HEK293T (cell line): Measurements from ENCODE around the gene GPR141.

Experiments
- CTCF ChIA-PET: fragments of 350-600 bp; formaldehyde crosslinking; extraction: SDS; loops from one replicate; lab custom pipeline; 2021; ENCODE audit warnings: antibody characterized with exemption, inconsistent platforms; lab: Yijun Ruan, JAX
- POLR2A ChIA-PET: fragments of 350-600 bp; formaldehyde crosslinking; extraction: SDS; loops from one replicate; lab custom pipeline; 2020; ENCODE audit warnings: antibody characterized with exemption, inconsistent platforms; lab: Yijun Ruan, JAX
- DNase-seq: peaks from one replicate; pipeline ENCODE4 v3.0.0; 2012; ENCODE audit warnings: mixed read lengths; ENCODE audit errors: extremely low spot score
- BHLHE40 ChIP-seq: fragments of 450-650 bp; IDR thresholded peaks from 2 replicates; pipeline ENCODE4 v1.6.1; 2016; ENCODE audit warnings: mild to moderate bottlenecking, moderate library complexity, borderline replicate concordance
- CTBP1 ChIP-seq: fragments of 450-650 bp; IDR thresholded peaks from 2 replicates; pipeline ENCODE4 v1.6.1; 2016; ENCODE audit warnings: borderline replicate concordance
- ELF4 ChIP-seq: fragments of 450-650 bp; IDR thresholded peaks from 2 replicates; pipeline ENCODE4 v1.6.1; 2017; ENCODE audit warnings: antibody characterized with exemption
- FOXA1 ChIP-seq: fragments of 450-650 bp; IDR thresholded peaks from 2 replicates; pipeline ENCODE4 v1.6.1; 2016; ENCODE audit warnings: mild to moderate bottlenecking
- FOXK2 ChIP-seq: fragments of 450-650 bp; IDR thresholded peaks from 2 replicates; pipeline ENCODE4 v1.6.1; 2016; ENCODE audit warnings: mild to moderate bottlenecking
- FOXM1 ChIP-seq: fragments of 450-650 bp; IDR thresholded peaks from 2 replicates; pipeline ENCODE4 v1.6.1; 2017; ENCODE audit warnings: mild to moderate bottlenecking, borderline replicate concordance
- HDGF ChIP-seq: fragments of 450-650 bp; IDR thresholded peaks from 2 replicates; pipeline ENCODE4 v1.6.1; 2017; ENCODE audit warnings: antibody characterized with exemption, borderline replicate concordance
- L3MBTL2 ChIP-seq: fragments of 450-650 bp; conservative IDR thresholded peaks from 2 replicates; pipeline ENCODE4 v1.6.1; 2016; ENCODE audit warnings: mild to moderate bottlenecking
- LEF1 ChIP-seq: fragments of 450-650 bp; IDR thresholded peaks from 2 replicates; pipeline ENCODE4 v1.6.1; 2017; ENCODE audit warnings: mild to moderate bottlenecking, borderline replicate concordance
- NFRKB ChIP-seq: fragments of 450-650 bp; IDR thresholded peaks from 2 replicates; pipeline ENCODE4 v1.6.1; 2016; ENCODE audit warnings: mild to moderate bottlenecking, moderate library complexity
- SP1 ChIP-seq: fragments of 450-650 bp; IDR thresholded peaks from 2 replicates; pipeline ENCODE4 v1.6.1; 2017
- SUZ12 ChIP-seq: fragments of 450-650 bp; IDR thresholded peaks from 2 replicates; pipeline ENCODE4 v1.6.1; 2016; ENCODE audit warnings: mild to moderate bottlenecking
- TARDBP ChIP-seq: fragments of 450-650 bp; IDR thresholded peaks from 2 replicates; pipeline ENCODE4 v1.6.1; 2016
- TF ChIP-seq, protein P1 (sequence below): fragments of 450-650 bp; IDR thresholded peaks from 2 replicates; pipeline ENCODE4 v1.6.1; 2016

Gene GPR141

GRCh38 chr7:37781156-37781555 lies 97.6 kb downstream of the GPR141 start:
- CTCF ChIA-PET: interaction anchor here (0.7 kb wide), 1 partner anchor 49 kb away, joined by 3 read pairs; no protein-coding TSS in a partner anchor
- DNase-seq: no peak
- POLR2A ChIA-PET: no interaction called here
- no peak for TF ChIP-seq L3MBTL2
- no peak for TF ChIP-seq NFRKB
- no peak for TF ChIP-seq BHLHE40
- TF ChIP-seq ELF4: no peak
- no peak for TF ChIP-seq TARDBP
- TF ChIP-seq, protein P1, sequence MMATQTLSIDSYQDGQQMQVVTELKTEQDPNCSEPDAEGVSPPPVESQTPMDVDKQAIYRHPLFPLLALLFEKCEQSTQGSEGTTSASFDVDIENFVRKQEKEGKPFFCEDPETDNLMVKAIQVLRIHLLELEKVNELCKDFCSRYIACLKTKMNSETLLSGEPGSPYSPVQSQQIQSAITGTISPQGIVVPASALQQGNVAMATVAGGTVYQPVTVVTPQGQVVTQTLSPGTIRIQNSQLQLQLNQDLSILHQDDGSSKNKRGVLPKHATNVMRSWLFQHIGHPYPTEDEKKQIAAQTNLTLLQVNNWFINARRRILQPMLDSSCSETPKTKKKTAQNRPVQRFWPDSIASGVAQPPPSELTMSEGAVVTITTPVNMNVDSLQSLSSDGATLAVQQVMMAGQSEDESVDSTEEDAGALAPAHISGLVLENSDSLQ: no peak
- TF ChIP-seq HDGF: no peak
- no peak for TF ChIP-seq LEF1
- TF ChIP-seq SUZ12: no peak
- TF ChIP-seq FOXM1: no peak

- DNase-seq: no peak
- POLR2A ChIA-PET: no interaction called here
- TF ChIP-seq SP1 (no peak), FOXA1 (no peak), CTBP1 (no peak), SUZ12 (no peak), NFRKB (no peak)
- CTCF ChIA-PET: no interaction called here
Observed at GRCh38 chr7:37782166-37782565, 98.6 kb downstream of the GPR141 start.

DNA sequence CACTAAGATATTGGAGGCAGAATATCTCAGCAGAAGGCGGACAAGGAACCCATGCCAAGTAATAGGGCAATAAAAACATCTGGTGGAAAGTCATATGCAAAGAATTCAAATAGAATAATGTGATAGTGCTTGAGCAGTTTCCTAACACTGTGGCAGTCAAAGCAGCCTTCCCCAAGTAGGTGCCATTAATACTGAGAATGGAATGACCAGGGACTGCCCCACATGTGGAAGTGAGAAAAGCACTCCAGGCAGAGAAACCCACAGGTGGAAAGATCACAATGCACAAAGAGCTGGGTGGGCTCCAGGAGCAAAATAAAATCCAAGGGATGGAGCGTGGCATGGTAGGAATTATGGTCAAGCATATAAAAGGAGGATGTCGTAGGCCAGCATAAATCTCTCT lies 100.4 kb downstream of the GPR141 start:
- DNase-seq: no peak
- CTCF ChIA-PET: no interaction called here
- POLR2A ChIA-PET: no interaction called here
- TF ChIP-seq NFRKB (no peak), FOXK2 (no peak), BHLHE40 (no peak), CTBP1 (no peak), SP1 (no peak), FOXM1 (no peak), L3MBTL2 (no peak), FOXA1 (no peak), HDGF (no peak), SUZ12 (no peak)

DNA sequence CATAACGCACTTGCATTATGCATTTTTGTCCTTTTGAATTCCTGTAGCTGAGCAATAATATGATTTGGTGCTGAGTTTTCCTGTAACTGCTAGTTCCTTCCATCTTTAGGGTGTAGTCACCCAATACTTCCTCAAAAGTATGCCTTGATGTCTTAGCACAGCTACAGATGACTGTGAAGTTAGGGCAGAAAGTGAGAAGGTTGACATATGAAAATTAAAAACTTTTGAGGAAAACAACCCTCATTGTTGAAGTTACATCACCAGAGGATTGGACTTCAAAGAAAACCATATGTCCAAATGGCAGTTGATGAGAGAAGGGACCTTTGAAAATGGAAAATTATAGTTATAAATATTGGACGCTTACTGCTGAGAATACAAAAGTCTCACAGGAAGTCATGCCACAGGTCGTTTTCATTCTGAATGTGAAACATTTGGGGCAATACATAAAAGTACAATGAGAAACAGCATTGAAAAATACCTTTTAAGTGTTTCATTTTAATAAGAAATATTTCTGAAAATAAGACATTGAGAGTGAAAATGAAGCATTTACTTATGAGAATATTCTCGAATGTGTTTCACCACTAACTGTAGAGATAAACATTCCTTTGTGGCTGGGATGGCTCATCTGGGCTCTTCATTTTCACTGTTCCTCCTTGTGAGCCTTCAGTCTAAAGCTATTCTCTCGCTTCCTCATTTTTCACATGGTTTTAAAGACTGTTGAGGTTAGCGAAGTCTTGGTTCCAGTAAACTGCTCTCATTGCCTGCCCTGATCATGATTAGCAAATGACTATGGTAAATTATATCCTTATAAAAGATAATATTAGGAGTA lies 103.4 kb downstream of the GPR141 start:
- ChIA-PET CTCF (no interaction called here), POLR2A (no interaction called here)
- DNase-seq: no peak
- TF ChIP-seq SP1 (no peak), CTBP1 (no peak), ELF4 (no peak), L3MBTL2 (no peak), NFRKB (no peak), BHLHE40 (no peak), LEF1 (no peak), FOXA1 (no peak), FOXK2 (no peak)
- TF ChIP-seq, protein P1: no peak
